ENCODE results near the gene DUSP5. TPM values are rescaled to one million over a fixed set of nuclear protein-coding genes. Genes with fewer than 3 reads are reported as not detected.

The DUSP5 gene
- total RNA-seq, 1 donor from 2014 or later: 6.4 TPM

- no peak for DNase-seq (ENCODE audit: low read depth)
These were observed 2.2 kb downstream of the DUSP5 start for GRCh38 chr10:110499796-110500514.

DNA sequence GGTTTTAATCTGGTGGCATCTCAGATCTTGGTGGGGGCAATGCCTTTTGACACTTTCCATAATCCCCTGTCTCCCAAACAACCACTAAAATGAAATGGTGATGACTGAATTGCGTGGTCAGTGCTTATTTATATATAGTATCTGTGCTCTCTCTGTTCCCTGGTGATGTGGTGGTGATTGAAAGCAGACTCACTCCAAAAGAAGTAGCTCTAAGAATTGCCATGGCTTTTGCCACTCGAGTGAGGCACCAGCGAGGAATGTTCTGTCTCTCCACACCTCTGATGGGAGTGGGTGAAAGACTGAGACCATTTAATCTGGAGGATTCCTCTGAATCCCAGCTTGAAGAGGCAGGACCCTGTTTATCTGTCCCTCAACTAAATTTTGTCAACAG is 2.8 kb downstream of the DUSP5 start:
- DNase-seq (ENCODE audit: low read depth): peak; percentile 78

- DNase-seq (ENCODE audit: low read depth): peak; percentile 94
These were observed 3.6 kb downstream of the DUSP5 start for GRCh38 chr10:110501142-110501937.

- DNase-seq (ENCODE audit: low read depth): no peak
These were observed 4.6 kb downstream of the DUSP5 start for GRCh38 chr10:110502072-110502845.

GRCh38 chr10:110502851-110503301 is 5.2 kb downstream of the DUSP5 start:
- peak; percentile 84 for DNase-seq (ENCODE audit: low read depth)

- no peak for DNase-seq (ENCODE audit: low read depth)
These were observed 5.9 kb downstream of the DUSP5 start for GRCh38 chr10:110503528-110504110.

GRCh38 chr10:110504111-110504735 is 6.5 kb downstream of the DUSP5 start:
- peak; percentile 26 for DNase-seq (ENCODE audit: low read depth)

DNA sequence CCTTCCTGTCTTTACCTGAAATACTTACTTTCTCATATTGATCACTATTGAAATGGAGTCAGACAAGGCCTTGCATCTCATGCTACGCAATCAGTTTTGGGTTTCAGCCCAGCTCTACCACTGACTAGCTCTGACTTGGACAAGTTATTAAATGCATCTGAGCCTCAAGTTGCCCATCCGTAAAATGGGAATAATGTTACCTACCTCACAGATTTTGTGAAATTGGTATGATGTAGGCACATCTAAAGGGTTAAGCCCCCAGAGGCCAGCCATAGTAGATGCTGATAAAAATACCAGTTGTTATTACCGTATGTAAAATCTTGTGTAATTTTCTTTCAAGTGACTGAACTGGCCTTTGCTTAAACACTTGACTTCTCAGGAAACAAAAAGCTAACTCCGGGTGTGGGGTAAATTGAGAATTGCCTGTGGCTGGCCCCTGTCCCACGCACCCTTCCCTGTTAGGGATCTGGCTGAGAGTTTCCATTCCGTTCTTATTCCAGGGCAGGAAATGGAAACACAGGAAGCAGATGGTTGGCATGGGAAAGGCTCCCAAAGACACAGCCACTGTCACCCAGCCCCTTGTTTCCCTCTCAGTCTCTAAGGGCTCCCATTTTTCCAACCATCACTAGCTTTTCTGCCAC is 7.5 kb downstream of the DUSP5 start:
- no peak for DNase-seq (ENCODE audit: low read depth)

GRCh38 chr10:110506448-110506847 is 8.7 kb downstream of the DUSP5 start:
- DNase-seq (ENCODE audit: low read depth): no peak

GRCh38 chr10:110507346-110507745 is 9.6 kb downstream of the DUSP5 start:
- DNase-seq (ENCODE audit: low read depth): no peak

GRCh38 chr10:110508159-110508788 is 10.6 kb downstream of the DUSP5 start:
- DNase-seq (ENCODE audit: low read depth): no peak

- DNase-seq (ENCODE audit: low read depth): peak; percentile 78
These were observed 11.3 kb downstream of the DUSP5 start for GRCh38 chr10:110508806-110509544.

DNA sequence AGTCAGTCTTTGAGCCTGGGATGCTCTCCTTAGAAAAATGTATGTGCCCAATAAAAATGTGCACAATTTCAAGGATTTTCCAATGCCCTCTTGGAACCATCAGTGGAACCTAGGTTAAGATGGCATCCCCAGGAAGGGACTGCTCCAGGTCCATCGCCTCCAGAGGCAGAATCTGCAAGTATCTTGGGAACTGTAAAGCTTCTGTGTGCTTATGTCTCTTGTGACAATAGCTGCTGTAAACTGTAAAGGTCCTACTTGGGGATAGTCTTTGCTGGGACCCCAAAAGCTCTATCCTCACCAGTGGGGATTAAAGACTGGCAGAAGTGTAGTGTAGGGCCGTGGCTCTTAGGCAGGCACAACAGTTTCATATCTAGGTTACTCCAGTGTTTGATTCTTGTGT is 11.9 kb downstream of the DUSP5 start:
- DNase-seq (ENCODE audit: low read depth): no peak

DNA sequence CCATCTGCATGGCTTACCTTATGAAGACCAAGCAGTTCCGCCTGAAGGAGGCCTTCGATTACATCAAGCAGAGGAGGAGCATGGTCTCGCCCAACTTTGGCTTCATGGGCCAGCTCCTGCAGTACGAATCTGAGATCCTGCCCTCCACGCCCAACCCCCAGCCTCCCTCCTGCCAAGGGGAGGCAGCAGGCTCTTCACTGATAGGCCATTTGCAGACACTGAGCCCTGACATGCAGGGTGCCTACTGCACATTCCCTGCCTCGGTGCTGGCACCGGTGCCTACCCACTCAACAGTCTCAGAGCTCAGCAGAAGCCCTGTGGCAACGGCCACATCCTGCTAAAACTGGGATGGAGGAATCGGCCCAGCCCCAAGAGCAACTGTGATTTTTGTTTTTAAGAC is 12.4 kb downstream of the DUSP5 start:
- no peak for DNase-seq (ENCODE audit: low read depth)

DNA sequence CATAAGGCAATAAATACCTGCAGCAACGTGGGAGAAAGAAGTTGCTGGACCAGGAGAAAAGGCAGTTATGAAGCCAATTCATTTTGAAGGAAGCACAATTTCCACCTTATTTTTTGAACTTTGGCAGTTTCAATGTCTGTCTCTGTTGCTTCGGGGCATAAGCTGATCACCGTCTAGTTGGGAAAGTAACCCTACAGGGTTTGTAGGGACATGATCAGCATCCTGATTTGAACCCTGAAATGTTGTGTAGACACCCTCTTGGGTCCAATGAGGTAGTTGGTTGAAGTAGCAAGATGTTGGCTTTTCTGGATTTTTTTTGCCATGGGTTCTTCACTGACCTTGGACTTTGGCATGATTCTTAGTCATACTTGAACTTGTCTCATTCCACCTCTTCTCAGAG is 13.0 kb downstream of the DUSP5 start:
- DNase-seq (ENCODE audit: low read depth): no peak

- no peak for DNase-seq (ENCODE audit: low read depth)
These were observed 14.2 kb downstream of the DUSP5 start for GRCh38 chr10:110511734-110512449.

DNA sequence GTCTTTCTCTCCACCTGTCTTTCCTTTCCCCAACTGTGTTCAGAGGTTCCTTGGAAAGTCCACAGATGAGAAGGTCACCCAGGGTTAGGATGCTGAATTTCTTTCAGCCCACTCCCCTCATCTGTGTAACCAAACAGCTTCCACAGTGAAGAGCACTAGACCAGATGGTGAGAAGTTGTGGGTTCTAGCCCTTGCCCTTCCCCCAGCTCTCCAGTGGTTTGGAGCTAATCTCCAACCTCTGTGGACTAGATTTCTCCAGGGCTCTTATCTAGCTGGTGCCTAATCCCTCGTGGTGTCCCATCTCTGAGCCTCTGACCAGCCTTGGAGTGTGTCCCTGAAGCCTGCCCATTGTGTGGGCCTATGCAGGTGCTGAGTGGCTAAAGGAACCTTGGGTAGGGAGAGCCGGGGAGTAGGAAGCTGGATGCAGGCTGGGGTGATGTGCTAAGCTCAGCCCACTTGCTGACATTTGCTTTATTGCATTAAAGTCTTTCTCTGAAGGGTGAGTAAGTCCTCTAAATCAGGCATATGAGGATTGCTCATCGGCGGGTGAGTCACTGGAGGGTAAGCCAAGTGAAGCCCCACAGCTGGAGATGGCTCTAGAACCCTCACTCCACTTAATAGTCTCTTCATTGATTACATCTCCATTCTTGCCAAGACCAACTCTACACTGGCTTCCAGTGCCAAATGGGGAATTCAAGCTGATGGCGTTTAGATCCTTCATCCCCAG is 14.9 kb downstream of the DUSP5 start:
- peak; percentile 89 for DNase-seq (ENCODE audit: low read depth)

GRCh38 chr10:110513949-110514348 is 16.2 kb downstream of the DUSP5 start:
- DNase-seq (ENCODE audit: low read depth): no peak

Measured in myocyte (in vitro differentiated cells).